Astrocyte (in vitro differentiated cells and primary cell): ENCODE data around the gene TFE3.

Experiments used
- EZH2 ChIP-seq: IDR thresholded peaks from 2 replicates; pipeline ENCODE4 v1.6.1; 2012; ENCODE audit warnings: mild to moderate bottlenecking, low read length, inconsistent platforms; ENCODE audit not compliant: insufficient read depth
- TF ChIP-seq, protein P1 (sequence below): IDR thresholded peaks from 2 replicates; pipeline ENCODE4 v1.5.1; 2011; ENCODE audit warnings: low read depth, mild to moderate bottlenecking, inconsistent platforms, low read length, moderate library complexity; ENCODE audit not compliant: insufficient read depth

DNA sequence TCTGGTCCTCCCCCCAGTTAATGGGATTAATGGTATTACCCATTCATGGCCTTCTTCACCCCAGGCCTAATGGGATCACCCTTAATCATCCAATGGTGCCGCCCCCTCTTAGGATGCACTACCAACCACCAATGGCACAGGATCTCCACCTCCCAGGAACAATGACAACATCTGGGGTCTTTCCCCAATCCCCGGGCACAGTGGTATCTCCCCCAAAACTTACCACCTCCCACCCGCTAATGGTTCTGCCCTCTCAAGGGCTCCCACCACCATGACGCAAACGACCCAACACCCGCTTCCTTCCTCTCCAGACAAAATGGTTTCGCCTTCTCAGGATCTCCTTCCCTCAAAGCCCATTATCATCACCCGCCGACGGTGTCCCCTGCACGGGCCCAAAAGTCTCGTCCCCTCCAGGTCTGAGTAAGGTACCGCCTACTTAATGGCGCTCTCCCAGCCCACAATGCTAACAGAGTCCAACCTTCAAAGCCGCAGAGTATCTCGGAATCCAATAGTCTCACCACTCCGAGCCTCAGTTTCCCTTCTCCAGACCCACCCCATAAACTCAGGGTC, 41.6 kb downstream of the TFE3 start:
- no peak for TF ChIP-seq EZH2
- TF ChIP-seq, protein P1, sequence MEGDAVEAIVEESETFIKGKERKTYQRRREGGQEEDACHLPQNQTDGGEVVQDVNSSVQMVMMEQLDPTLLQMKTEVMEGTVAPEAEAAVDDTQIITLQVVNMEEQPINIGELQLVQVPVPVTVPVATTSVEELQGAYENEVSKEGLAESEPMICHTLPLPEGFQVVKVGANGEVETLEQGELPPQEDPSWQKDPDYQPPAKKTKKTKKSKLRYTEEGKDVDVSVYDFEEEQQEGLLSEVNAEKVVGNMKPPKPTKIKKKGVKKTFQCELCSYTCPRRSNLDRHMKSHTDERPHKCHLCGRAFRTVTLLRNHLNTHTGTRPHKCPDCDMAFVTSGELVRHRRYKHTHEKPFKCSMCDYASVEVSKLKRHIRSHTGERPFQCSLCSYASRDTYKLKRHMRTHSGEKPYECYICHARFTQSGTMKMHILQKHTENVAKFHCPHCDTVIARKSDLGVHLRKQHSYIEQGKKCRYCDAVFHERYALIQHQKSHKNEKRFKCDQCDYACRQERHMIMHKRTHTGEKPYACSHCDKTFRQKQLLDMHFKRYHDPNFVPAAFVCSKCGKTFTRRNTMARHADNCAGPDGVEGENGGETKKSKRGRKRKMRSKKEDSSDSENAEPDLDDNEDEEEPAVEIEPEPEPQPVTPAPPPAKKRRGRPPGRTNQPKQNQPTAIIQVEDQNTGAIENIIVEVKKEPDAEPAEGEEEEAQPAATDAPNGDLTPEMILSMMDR, result no peak
